Measurements from ENCODE around the gene KCNG3. TPM values are rescaled to one million over a fixed set of nuclear protein-coding genes. Genes with fewer than 3 reads are reported as not detected.

KCNG3 gene
- total and polyA plus RNA-seq, 2 experiments from 2014 or later = not detected

GRCh38 chr2:42448163-42448562, 45.6 kb downstream of the KCNG3 start:
- H3K9ac ChIP-seq = no peak overlapping the region
- no peak overlapping the region for H2AFZ ChIP-seq
- WGBS, 2 experiments (ENCODE audit: low coverage in 1 of 2, low lambda C conversion rate in 2 of 2, missing lambda C conversion rate in 2 of 2) = 61 to 62% methylated on average over 2 of the region's 2 CpGs
- no peaks in the 10 kb centered on the region for H3K9me2 ChIP-seq (ENCODE audit: insufficient read depth)
- H3K36me3 ChIP-seq (ENCODE audit: low read depth) = no peaks in the 10 kb centered on the region
- H3K4me3 ChIP-seq = no peak overlapping the region
- H3K9me3 ChIP-seq (ENCODE audit: low read depth) = no peaks in the 10 kb centered on the region
- in situ Hi-C loops (cut with MboI) = no loop called here
- DNase-seq = no peak
- no peaks in the 10 kb centered on the region for H3F3A ChIP-seq (ENCODE audit: insufficient read depth)
- no peaks in the 10 kb centered on the region for H4K20me1 ChIP-seq (ENCODE audit: insufficient read depth)
- H3K4me1 ChIP-seq (ENCODE audit: insufficient read depth) = no peaks in the 10 kb centered on the region
- H3K4me2 ChIP-seq (ENCODE audit: unreplicated experiment) = no peak overlapping the region
- H3K79me2 ChIP-seq (ENCODE audit: insufficient read depth) = no peaks in the 10 kb centered on the region
- no peak for TF ChIP-seq EZH2 (IDR thresholded peaks at IDR 0.05; ENCODE audit: insufficient read depth, poor library complexity, severe bottlenecking)
- TF ChIP-seq EZH2phosphoT487 (IDR thresholded peaks at IDR 0.05; ENCODE audit: insufficient read depth, low read depth) = no peak
- H3K27me3 ChIP-seq (replicated peaks; ENCODE audit: insufficient read depth) = peaks cover 6% of the 10 kb centered on the region
- no peak overlapping the region for H3K27ac ChIP-seq

DNA sequence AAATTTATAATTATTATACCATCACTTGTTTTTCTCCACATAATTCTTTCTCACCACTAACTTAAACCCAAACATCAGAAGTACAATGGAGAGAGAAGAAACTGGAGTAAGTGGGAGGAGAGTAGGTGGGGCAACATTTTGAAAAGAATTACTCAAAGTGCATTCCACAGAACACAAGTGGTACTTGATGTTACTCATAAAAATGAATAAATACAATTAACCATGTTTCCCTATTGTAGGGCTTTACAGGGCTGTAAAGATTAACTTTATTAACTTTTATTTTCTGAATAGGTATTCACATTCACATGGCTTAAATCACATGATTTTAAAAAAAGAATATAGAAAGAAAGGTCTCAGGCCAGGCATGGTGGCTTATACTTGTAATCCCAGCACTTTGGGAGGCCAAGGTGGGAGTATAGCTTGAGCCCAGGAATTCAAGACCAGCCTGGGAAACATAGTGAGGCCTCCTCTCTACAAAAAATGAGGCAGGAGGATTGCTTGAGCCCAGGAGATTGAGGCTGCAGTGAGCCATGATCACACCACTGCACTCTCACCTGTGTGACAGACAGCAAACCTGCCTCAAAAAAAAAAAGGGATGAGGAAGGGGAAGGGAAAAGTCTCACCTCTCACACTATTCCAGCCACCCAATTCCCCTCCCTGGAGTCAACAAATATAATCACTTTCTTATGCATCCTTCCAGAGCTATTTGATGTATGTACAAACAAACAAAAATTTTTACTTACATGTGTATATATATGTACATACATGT, 47.1 kb downstream of the KCNG3 start:
- no peaks in the 10 kb centered on the region for H3K9me2 ChIP-seq (ENCODE audit: insufficient read depth)
- no peaks in the 10 kb centered on the region for H3K79me2 ChIP-seq (ENCODE audit: insufficient read depth)
- peaks cover 19% of the 10 kb centered on the region for H3K27me3 ChIP-seq (replicated peaks; ENCODE audit: insufficient read depth)
- H3F3A ChIP-seq (ENCODE audit: insufficient read depth) = no peaks in the 10 kb centered on the region
- no peak overlapping the region for H3K9ac ChIP-seq
- H4K20me1 ChIP-seq (ENCODE audit: insufficient read depth) = no peaks in the 10 kb centered on the region
- no peaks in the 10 kb centered on the region for H3K4me1 ChIP-seq (ENCODE audit: insufficient read depth)
- H2AFZ ChIP-seq = no peak overlapping the region
- H3K9me3 ChIP-seq (ENCODE audit: low read depth) = no peaks in the 10 kb centered on the region
- no peak overlapping the region for H3K4me2 ChIP-seq (ENCODE audit: unreplicated experiment)
- no peaks in the 10 kb centered on the region for H3K36me3 ChIP-seq (ENCODE audit: low read depth)
- no peak overlapping the region for H3K4me3 ChIP-seq
- DNase-seq = peak; percentile 13
- no peak for TF ChIP-seq EZH2phosphoT487 (IDR thresholded peaks at IDR 0.05; ENCODE audit: insufficient read depth, low read depth)
- no peak for TF ChIP-seq EZH2 (IDR thresholded peaks at IDR 0.05; ENCODE audit: insufficient read depth, poor library complexity, severe bottlenecking)
- in situ Hi-C loops (cut with MboI) = no loop called here
- H3K27ac ChIP-seq = no peak overlapping the region

GRCh38 chr2:42443718-42444399, 49.9 kb downstream of the KCNG3 start:
- Histone ChIP-seq H3K27ac (no peak overlapping the region), H2AFZ (no peak overlapping the region), H3K27me3 (replicated peaks; ENCODE audit: insufficient read depth) (peaks cover 23% of the 10 kb centered on the region), H4K20me1 (ENCODE audit: insufficient read depth) (no peaks in the 10 kb centered on the region), H3K4me1 (ENCODE audit: insufficient read depth) (no peaks in the 10 kb centered on the region), H3F3A (ENCODE audit: insufficient read depth) (no peaks in the 10 kb centered on the region), H3K9me2 (ENCODE audit: insufficient read depth) (no peaks in the 10 kb centered on the region), H3K9ac (no peak overlapping the region), H3K4me2 (ENCODE audit: unreplicated experiment) (no peak overlapping the region), H3K9me3 (ENCODE audit: low read depth) (no peaks in the 10 kb centered on the region), H3K4me3 (no peak overlapping the region), H3K79me2 (ENCODE audit: insufficient read depth) (no peaks in the 10 kb centered on the region), H3K36me3 (ENCODE audit: low read depth) (no peaks in the 10 kb centered on the region)
- TF ChIP-seq EZH2 (IDR thresholded peaks at IDR 0.05; ENCODE audit: insufficient read depth, poor library complexity, severe bottlenecking) (no peak), EZH2phosphoT487 (IDR thresholded peaks at IDR 0.05; ENCODE audit: insufficient read depth, low read depth) (no peak)
- in situ Hi-C loops (cut with MboI) = no loop called here
- DNase-seq = no peak
- WGBS, 2 experiments (ENCODE audit: low coverage in 1 of 2, low lambda C conversion rate in 2 of 2, missing lambda C conversion rate in 2 of 2) = 53 to 65% methylated on average over 5 of the region's 5 CpGs

GRCh38 chr2:42442774-42443173, 51.0 kb downstream of the KCNG3 start:
- Histone ChIP-seq H3K4me3 (no peak overlapping the region), H3K9ac (no peak overlapping the region), H3K27ac (no peak overlapping the region), H4K20me1 (ENCODE audit: insufficient read depth) (no peaks in the 10 kb centered on the region), H3K4me1 (ENCODE audit: insufficient read depth) (no peaks in the 10 kb centered on the region), H3K9me3 (ENCODE audit: low read depth) (no peaks in the 10 kb centered on the region), H3K4me2 (ENCODE audit: unreplicated experiment) (no peak overlapping the region), H3K27me3 (replicated peaks; ENCODE audit: insufficient read depth) (peaks cover 26% of the 10 kb centered on the region), H3K36me3 (ENCODE audit: low read depth) (no peaks in the 10 kb centered on the region), H3F3A (ENCODE audit: insufficient read depth) (no peaks in the 10 kb centered on the region), H3K79me2 (ENCODE audit: insufficient read depth) (no peaks in the 10 kb centered on the region), H2AFZ (no peak overlapping the region), H3K9me2 (ENCODE audit: insufficient read depth) (no peaks in the 10 kb centered on the region)
- in situ Hi-C loops (cut with MboI) = no loop called here
- 46 to 67% methylated on average over 2 of the region's 2 CpGs for WGBS, 2 experiments (ENCODE audit: low coverage in 1 of 2, low lambda C conversion rate in 2 of 2, missing lambda C conversion rate in 2 of 2)
- TF ChIP-seq EZH2phosphoT487 (IDR thresholded peaks at IDR 0.05; ENCODE audit: insufficient read depth, low read depth) (no peak), EZH2 (IDR thresholded peaks at IDR 0.05; ENCODE audit: insufficient read depth, poor library complexity, severe bottlenecking) (no peak)
- no peak for DNase-seq

All from GM23248 (cell line).